ENCODE measurements around the gene RNF38.

DNA sequence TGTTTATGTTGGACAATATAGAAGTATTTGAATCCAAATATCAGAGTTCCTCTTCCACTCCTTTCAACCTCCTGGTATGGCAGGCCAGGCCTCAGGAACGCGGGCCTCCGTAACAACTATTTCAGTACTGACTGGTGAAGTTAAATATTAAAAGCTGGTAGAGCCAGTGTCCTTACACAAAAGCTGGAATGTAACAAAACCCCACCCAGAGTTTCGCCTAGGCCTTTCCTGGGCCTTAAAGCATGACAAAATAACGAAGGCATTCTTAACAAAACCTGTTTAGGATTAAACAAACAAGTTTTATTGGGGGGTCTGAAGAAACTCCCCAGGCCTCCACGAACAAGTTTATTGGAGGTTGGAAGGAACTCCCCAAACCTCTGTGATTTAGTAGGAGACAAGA lies 80.3 kb downstream of the RNF38 start:
- TF ChIP-seq SIRT6 (IDR thresholded peaks at IDR 0.05; ENCODE audit: low read depth, low read length) (no peak), CHD1 (IDR thresholded peaks at IDR 0.05; ENCODE audit: low read length) (no peak), KDM4B (IDR thresholded peaks at IDR 0.05; ENCODE audit: borderline replicate concordance in 2 of 2, low read depth in 1 of 2) (no peak), MCM7 (IDR thresholded peaks at IDR 0.05) (no peak), RFX5 (IDR thresholded peaks at IDR 0.05; ENCODE audit: low read depth, low read length) (no peak), FOXJ3 (CRISPR knock-in tag; IDR thresholded peaks at IDR 0.05) (no peak), NFIC (IDR thresholded peaks at IDR 0.05) (no peak)
- TF ChIP-seq, protein P1, sequence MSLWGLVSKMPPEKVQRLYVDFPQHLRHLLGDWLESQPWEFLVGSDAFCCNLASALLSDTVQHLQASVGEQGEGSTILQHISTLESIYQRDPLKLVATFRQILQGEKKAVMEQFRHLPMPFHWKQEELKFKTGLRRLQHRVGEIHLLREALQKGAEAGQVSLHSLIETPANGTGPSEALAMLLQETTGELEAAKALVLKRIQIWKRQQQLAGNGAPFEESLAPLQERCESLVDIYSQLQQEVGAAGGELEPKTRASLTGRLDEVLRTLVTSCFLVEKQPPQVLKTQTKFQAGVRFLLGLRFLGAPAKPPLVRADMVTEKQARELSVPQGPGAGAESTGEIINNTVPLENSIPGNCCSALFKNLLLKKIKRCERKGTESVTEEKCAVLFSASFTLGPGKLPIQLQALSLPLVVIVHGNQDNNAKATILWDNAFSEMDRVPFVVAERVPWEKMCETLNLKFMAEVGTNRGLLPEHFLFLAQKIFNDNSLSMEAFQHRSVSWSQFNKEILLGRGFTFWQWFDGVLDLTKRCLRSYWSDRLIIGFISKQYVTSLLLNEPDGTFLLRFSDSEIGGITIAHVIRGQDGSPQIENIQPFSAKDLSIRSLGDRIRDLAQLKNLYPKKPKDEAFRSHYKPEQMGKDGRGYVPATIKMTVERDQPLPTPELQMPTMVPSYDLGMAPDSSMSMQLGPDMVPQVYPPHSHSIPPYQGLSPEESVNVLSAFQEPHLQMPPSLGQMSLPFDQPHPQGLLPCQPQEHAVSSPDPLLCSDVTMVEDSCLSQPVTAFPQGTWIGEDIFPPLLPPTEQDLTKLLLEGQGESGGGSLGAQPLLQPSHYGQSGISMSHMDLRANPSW (CRISPR knock-in tag; IDR thresholded peaks at IDR 0.05), result no peak
- TF ChIP-seq, protein P2, sequence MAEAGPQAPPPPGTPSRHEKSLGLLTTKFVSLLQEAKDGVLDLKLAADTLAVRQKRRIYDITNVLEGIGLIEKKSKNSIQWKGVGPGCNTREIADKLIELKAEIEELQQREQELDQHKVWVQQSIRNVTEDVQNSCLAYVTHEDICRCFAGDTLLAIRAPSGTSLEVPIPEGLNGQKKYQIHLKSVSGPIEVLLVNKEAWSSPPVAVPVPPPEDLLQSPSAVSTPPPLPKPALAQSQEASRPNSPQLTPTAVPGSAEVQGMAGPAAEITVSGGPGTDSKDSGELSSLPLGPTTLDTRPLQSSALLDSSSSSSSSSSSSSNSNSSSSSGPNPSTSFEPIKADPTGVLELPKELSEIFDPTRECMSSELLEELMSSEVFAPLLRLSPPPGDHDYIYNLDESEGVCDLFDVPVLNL (CRISPR knock-in tag; IDR thresholded peaks at IDR 0.05; ENCODE audit: low read depth), result no peak
- TF ChIP-seq, protein P3, sequence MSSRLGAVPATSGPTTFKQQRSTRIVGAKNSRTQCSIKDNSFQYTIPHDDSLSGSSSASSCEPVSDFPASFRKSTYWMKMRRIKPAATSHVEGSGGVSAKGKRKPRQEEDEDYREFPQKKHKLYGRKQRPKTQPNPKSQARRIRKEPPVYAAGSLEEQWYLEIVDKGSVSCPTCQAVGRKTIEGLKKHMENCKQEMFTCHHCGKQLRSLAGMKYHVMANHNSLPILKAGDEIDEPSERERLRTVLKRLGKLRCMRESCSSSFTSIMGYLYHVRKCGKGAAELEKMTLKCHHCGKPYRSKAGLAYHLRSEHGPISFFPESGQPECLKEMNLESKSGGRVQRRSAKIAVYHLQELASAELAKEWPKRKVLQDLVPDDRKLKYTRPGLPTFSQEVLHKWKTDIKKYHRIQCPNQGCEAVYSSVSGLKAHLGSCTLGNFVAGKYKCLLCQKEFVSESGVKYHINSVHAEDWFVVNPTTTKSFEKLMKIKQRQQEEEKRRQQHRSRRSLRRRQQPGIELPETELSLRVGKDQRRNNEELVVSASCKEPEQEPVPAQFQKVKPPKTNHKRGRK (tag; IDR thresholded peaks at IDR 0.05), result no peak

Measured in K562 (cell line).